GM12891 (cell line): ENCODE measurements around the gene ETS1.

ENCODE experiments used
- POLR2A ChIP-seq: IDR thresholded peaks from 2 replicates; pipeline ENCODE4 v1.6.1; 2011; ENCODE audit warnings: low read depth, low read length, control low read depth
- POLR2AphosphoS5 ChIP-seq: IDR thresholded peaks from 2 replicates; pipeline ENCODE4 v1.6.1; 2011; ENCODE audit warnings: low read depth, low read length, control low read depth
- TAF1 ChIP-seq: IDR thresholded peaks from 2 replicates; pipeline ENCODE4 v1.6.1; 2011; ENCODE audit warnings: low read depth, low read length, control low read depth

DNA sequence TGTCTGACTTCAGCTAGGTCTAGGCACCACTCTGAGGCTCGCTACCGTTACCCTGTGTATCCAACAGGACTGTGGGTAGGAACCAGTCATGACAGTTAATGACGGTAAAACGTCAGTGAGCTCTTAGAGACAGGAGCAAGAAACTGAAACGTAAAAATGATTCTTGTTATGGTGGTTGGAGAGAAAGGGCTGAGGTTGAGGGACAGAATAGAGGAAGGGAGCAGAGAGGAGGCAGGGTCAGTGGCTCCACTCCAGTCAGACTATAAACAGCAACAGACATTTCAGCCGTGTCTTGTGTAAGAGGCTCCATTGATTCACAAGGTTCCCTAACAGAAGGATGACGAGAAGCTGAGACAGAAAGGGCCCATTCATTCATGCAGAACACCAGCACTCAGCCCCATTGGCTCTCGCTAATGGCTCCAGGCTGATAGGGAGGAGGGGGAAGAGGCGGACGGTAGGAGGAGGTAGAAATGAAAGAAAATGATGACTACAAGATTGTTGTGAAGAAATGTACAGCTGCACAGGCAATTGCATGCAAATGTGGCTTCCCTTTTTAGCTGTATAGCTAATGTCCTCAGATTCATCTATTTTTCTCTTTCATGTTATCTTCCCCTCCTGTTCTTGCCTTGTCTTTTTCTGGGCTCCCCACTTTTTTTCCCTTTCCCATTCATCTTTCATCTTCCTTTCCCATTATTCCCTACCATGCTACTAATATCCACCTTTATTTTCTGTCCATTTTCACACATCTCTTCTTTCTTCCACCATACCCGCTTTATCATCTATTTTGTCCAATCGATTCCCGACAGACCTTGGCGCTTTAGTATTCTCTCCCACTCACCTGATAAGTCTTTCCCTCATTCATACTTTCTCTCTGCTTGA, 34.3 kb downstream of the ETS1 start:
- TF ChIP-seq POLR2AphosphoS5 (no peak; the same call in 1 of the 2 replicates), TAF1 (no peak; the same call in 1 of the 2 replicates), POLR2A (peak; percentile 78)
